ENCODE results near the gene WWOX.

The WWOX gene

GRCh38 chr16:78413651-78414050 lies 314.2 kb downstream of the WWOX start:
- DNase-seq, result no peak

- no peak for DNase-seq
These were observed 315.6 kb downstream of the WWOX start for GRCh38 chr16:78415013-78415412.

GRCh38 chr16:78415669-78416068 lies 316.2 kb downstream of the WWOX start:
- no peak for DNase-seq

GRCh38 chr16:78416400-78416799 lies 316.9 kb downstream of the WWOX start:
- no peak for DNase-seq

- DNase-seq, result no peak
These were observed 321.8 kb downstream of the WWOX start for GRCh38 chr16:78421181-78421708.

GRCh38 chr16:78425281-78425680 lies 325.8 kb downstream of the WWOX start:
- DNase-seq, result no peak

GRCh38 chr16:78425891-78426510 lies 326.5 kb downstream of the WWOX start:
- DNase-seq, result no peak

GRCh38 chr16:78428193-78428592 lies 328.7 kb downstream of the WWOX start:
- DNase-seq, result no peak

- no peak for DNase-seq
These were observed 330.8 kb downstream of the WWOX start for GRCh38 chr16:78430281-78430680.

GRCh38 chr16:78431004-78431670 lies 331.7 kb downstream of the WWOX start:
- no peak for DNase-seq

- no peak for DNase-seq
These were observed 332.2 kb downstream of the WWOX start for GRCh38 chr16:78431701-78432100.

- no peak for DNase-seq
These were observed 333.0 kb downstream of the WWOX start for GRCh38 chr16:78432451-78432850.

GRCh38 chr16:78433116-78433515 lies 333.7 kb downstream of the WWOX start:
- DNase-seq, result no peak

- no peak for DNase-seq
These were observed 334.9 kb downstream of the WWOX start for GRCh38 chr16:78434401-78434800.

GRCh38 chr16:78435260-78435659 lies 335.8 kb downstream of the WWOX start:
- no peak for DNase-seq

GRCh38 chr16:78436023-78436422 lies 336.6 kb downstream of the WWOX start:
- DNase-seq, result no peak

- DNase-seq, result no peak
These were observed 337.4 kb downstream of the WWOX start for GRCh38 chr16:78436846-78437245.

GRCh38 chr16:78437352-78437968 lies 338.0 kb downstream of the WWOX start:
- DNase-seq, result peak in 1 of 2 experiments; percentile 30

GRCh38 chr16:78438219-78438618 lies 338.8 kb downstream of the WWOX start:
- no peak for DNase-seq

GRCh38 chr16:78438632-78439031 lies 339.2 kb downstream of the WWOX start:
- no peak for DNase-seq

GRCh38 chr16:78439646-78440045 lies 340.2 kb downstream of the WWOX start:
- DNase-seq, result no peak

- DNase-seq, result no peak
These were observed 341.8 kb downstream of the WWOX start for GRCh38 chr16:78441298-78441697.

GRCh38 chr16:78443542-78444364 lies 344.3 kb downstream of the WWOX start:
- DNase-seq, result no peak
